SH-SY5Y (cell line): ENCODE measurements around the gene IKZF5.

Experiments
- GATA2 ChIP-seq: IDR thresholded peaks from 2 replicates; pipeline ENCODE4 v1.6.1; 2011; ENCODE audit warnings: mild to moderate bottlenecking, low read depth, low read length
- GATA3 ChIP-seq: IDR thresholded peaks from 2 replicates; pipeline ENCODE4 v1.6.1; 2011; ENCODE audit warnings: low read depth, mild to moderate bottlenecking, low read length, moderate library complexity

DNA sequence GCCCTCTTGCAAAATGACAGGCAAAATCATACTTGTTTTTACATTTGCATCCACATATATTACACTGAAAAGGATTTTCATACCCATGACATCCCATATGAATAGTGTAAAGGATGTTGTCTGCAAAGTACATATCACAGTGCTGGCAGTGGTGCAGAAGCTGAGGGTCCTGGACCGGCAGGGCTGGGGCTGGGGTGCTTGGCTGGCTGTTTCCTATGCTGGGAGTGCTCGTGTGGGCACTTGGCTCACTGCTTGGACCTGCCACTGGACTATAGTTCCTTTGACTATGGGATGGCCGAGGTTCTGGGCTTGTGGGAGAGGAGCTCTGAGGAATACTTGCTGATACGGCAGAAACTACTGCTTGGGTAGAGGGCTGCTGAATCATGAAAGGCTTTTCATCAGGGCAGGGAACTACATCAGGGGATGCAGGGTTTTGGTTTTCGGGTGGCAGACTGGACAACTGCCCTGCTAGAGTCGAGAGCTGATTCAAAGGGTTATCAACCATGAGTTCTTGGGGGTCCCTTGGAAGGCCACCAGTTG lies 14.7 kb downstream of the IKZF5 start:
- TF ChIP-seq GATA2 (no peak), GATA3 (no peak)
